ENCODE data around the gene NME7.

GRCh38 chr1:169345511-169345910 is 22.1 kb downstream of the NME7 start:
- TF ChIP-seq, protein P1, sequence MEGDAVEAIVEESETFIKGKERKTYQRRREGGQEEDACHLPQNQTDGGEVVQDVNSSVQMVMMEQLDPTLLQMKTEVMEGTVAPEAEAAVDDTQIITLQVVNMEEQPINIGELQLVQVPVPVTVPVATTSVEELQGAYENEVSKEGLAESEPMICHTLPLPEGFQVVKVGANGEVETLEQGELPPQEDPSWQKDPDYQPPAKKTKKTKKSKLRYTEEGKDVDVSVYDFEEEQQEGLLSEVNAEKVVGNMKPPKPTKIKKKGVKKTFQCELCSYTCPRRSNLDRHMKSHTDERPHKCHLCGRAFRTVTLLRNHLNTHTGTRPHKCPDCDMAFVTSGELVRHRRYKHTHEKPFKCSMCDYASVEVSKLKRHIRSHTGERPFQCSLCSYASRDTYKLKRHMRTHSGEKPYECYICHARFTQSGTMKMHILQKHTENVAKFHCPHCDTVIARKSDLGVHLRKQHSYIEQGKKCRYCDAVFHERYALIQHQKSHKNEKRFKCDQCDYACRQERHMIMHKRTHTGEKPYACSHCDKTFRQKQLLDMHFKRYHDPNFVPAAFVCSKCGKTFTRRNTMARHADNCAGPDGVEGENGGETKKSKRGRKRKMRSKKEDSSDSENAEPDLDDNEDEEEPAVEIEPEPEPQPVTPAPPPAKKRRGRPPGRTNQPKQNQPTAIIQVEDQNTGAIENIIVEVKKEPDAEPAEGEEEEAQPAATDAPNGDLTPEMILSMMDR (IDR thresholded peaks at IDR 0.05): no peak
- no peak for TF ChIP-seq POLR2AphosphoS5 (IDR thresholded peaks at IDR 0.05)
